T1000 (cell line): ENCODE data around the gene ABCD4.

Experiments
- DNase-seq: peaks from one replicate; lab custom pipeline; 2025; ENCODE audit warnings: mixed read lengths; lab: John Stamatoyannopoulos, UW

ABCD4 gene

GRCh38 chr14:74302152-74302628 lies 544 bp downstream of the ABCD4 start:
- DNase-seq: no peak

DNA sequence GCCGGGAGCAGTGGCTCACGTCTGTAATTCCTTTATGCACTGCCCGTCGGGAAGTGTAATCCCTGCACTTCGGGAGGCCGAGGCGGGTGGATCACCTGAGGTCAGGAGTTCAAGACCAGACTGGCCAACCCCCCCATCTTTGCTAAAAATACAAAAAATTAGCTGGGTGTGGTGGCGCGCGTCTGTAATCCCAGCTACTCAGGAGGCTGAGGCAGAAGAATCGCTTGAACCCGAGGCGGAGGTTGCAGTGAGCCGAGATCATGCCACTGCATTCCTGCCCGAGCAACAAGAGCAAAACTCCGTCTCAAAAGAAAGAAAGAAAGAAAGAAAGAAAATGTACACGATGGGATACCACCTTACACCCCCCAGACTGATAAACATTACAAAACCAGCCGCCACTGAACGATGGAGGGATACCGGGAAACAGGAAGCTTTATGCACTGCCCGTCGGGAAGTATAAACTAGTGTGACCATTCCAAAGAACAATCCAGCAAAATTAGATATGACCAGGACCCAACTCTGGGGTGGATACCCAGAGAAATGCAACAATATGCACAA lies 1.1 kb downstream of the ABCD4 start:
- no peak for DNase-seq

- DNase-seq: no peak
Observed at GRCh38 chr14:74299061-74299545, 3.6 kb downstream of the ABCD4 start.

GRCh38 chr14:74297986-74298385 lies 4.7 kb downstream of the ABCD4 start:
- no peak for DNase-seq

DNA sequence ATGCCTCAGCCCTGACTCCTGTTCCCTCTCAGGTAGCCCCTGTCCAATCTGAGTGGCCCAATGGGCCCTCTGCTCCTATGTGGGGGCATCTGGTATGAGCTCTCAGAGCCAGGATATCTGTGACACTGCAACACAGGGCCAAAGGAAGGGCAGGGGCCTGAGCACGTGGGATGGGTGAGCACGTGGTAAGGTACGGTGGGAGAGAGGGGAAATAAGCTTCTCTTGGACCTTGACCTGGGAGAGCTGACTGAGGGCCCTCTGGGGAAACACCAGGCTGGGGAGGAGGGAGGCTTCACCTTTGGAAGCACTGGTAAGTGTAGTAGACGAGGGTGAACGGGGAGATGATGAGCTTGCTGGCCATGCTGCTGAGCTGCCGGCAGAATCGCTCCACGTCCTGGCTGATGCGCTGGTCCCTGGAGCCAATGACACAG lies 6.7 kb downstream of the ABCD4 start:
- no peak for DNase-seq

DNA sequence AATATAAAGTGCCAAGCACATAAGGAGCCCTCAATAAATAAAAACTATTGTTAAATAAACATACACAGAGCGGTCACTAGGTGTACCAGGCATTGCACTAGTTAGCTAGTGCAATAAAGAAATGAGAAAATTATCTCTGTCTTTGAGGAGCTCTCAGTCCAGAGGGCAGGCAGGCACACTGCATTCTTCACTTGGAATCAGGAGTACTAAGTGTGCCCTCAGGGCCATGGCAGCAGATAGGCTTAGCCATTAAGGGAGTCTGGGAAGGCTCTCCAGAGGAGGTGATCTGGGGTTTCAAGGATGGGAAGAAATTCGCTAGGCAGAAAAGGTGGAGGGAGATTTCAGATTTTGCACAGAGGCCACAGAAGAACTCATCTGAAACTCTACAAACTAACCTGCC lies 9.1 kb downstream of the ABCD4 start:
- DNase-seq: no peak

- DNase-seq: no peak
Observed at GRCh38 chr14:74292061-74292460, 10.7 kb downstream of the ABCD4 start.

DNA sequence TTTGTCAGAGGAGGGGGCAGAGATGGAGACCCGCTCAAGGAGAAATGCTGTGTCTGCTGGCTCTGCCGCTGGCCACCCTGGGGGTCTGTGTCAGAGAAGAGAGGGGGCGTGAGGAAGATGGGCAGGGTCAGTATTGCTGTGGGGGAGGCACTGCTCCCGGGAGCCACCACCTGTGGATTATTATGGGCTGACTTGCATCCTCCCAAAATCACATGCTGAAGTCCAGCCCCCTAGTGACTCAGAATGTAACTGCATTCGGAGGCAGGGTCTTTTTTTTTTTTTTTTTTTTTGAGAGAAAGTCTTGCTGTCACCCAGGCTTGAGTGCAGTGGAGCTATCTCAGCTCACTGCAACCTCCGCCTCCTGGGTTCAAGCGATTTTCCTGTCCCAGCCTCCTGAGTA lies 12.3 kb downstream of the ABCD4 start:
- no peak for DNase-seq

DNA sequence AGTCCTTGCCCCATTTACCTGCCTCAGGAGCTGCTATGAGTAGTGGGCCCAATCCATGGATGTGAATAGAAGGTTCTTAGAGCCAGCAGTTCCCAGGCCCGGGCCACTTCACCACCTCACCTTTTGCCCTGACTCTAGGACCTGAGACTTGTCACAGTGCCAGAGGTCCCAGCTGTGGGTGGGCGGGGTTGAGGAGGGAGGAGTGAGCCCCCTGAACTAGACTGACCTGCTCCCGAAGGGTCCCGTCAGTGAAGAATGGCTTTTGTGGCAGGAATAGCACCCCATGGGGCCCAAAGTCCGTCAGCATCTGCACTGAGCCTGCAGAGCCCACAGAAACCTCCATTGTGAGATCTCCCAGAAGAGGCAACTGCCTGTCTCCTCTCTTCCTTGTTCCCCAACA lies 12.9 kb downstream of the ABCD4 start:
- DNase-seq: no peak

DNA sequence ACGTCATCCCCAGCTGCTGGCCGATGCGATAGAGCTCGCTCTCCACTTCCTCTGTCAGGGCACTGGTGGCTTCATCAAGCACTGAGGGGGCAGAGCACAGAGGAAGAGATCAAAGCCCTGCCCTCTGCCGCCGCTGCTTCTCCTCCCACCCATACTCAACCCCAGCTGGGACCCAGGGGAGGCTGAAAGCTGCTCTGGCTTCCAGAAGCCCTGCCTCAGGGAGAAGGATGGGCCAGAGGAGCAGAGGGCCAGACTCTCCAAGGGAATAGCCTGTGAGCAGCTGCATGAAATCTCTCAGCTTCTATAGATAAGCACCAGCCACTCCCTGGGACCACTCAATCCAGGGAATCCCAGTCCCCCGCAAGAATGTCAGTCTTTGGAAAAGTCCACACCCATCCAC lies 16.0 kb downstream of the ABCD4 start:
- no peak for DNase-seq

DNA sequence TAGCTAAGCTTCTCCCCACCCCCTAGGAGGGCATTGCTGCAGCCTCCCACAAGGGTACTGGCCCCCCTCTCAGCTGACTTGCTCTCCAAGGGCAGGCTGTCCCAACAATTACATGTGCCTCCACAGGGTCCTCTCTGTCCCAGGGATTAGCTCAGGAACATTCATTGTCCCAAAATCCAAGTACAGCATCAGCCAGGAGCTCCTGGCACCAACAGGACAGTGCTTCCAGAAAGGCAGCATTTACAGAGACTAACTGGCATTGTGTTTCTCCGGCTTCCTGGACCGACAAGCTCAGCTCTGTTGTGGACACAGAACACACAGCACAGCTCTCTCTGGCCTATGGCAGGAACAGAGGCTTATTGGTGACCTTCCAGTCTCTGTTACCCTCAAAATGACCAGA lies 21.7 kb downstream of the ABCD4 start:
- no peak for DNase-seq

GRCh38 chr14:74278080-74278479 lies 24.7 kb downstream of the ABCD4 start:
- no peak for DNase-seq

- DNase-seq: peak; percentile 23
Observed at GRCh38 chr14:74275241-74275841, 27.4 kb downstream of the ABCD4 start.

- no peak for DNase-seq
Observed at GRCh38 chr14:74271365-74271764, 31.4 kb downstream of the ABCD4 start.

- peak; percentile 60 for DNase-seq
Observed at GRCh38 chr14:74270382-74271177, 32.2 kb downstream of the ABCD4 start.

DNA sequence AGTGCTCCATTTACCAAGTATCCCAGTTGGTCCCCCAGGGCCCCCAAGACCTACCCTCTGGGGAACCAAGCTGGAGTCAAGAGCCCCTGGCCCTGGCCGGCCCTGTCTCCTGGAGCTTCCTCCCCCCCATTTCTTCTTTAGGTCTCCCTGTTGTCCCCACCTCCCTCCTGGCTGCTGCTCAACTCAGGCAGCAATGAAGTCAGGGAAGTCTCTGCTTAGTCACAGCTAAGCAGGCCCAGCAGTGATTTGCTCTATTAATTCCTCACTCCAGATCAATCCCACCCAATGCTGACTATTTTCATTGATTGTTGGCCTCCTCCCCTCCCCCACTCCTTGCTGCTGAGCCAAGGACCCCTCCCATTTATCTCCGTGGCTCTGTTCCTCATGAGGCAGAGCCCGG lies 35.1 kb downstream of the ABCD4 start:
- DNase-seq: no peak

DNA sequence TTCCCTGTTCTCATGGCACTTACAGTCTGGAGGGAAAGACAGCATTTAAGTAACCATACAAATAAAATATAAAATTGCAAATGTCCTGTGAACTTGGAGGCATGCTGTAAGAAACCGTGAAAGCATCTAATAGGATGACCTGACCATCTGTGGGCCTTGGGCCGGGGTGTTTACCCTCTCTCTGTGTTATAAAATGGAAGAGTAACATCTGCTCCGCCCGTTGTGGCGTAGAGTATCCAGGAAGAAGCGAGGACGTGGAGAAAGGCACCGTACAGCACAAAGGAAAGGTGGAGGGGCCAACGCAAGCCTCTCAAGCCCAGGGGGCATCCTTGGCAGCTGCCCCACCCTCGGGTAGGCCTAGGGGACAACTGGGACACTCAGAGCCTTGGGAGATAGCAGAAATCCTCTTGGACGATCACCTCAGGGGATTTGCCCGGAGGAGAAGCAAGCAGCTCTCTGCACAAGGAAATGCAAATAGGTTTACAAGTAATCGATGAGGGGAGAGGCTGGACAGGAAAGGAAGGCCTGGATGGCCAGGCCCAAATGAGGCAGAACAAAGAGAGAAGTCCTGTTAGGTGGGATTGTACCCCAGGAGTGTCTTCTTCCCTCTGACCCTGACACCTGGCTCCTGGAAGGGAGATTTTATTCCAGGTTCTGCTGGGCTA lies 37.3 kb downstream of the ABCD4 start:
- DNase-seq: no peak

GRCh38 chr14:74263921-74264320 lies 38.8 kb downstream of the ABCD4 start:
- no peak for DNase-seq

DNA sequence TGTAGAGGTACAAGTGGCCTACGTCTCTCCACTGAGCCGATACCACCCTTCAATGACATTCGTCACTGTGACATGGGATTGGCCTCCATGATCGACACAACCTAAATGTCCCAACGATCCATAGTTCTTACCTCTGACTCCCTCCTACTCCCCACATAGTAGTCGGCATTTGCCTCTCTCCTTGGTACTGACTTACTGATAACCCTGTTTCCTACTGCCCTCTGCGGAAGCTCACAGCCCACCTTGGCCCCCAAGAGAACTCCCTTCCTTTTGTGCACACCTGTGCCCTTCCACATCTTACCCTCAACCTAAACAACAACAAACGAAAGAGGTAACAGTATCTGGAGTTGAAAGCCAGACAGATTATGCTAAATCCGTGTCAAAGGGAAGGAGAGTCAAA lies 39.6 kb downstream of the ABCD4 start:
- no peak for DNase-seq

- no peak for DNase-seq
Observed at GRCh38 chr14:74262076-74262475, 40.7 kb downstream of the ABCD4 start.

DNA sequence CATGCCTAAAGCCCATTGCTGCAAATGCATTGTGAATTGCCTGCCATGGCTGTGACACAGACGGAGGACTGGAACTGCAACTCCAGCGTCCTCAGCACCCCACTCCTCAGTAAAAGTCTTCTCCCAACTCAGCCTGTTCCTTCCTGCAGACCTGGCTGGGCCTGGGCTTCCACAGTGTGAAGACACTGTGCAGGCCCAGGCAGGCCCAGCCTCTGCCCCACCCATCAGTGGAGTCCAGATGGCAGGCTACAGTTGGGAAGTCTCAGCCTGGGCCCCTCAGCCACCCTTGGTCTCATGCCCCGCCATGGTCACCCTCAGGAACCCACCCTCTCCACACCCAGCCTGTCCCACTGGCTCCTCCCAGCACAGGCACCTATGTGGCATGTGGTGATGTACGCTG lies 41.4 kb downstream of the ABCD4 start:
- DNase-seq: no peak

- DNase-seq: no peak
Observed at GRCh38 chr14:74260525-74261233, 42.1 kb downstream of the ABCD4 start.
